Measurements from ENCODE around the gene ADM2. TPM values are rescaled to one million over a fixed set of nuclear protein-coding genes. Genes with fewer than 3 reads are reported as not detected.

ADM2 gene
- total RNA-seq, 1 experiment from 2014 or later: 11.9 TPM

- Mint-ChIP-seq H3K4me1 (peaks cover 3 to 11% of the 10 kb centered on the region in 2 experiments; a peak in 3 of 4 replicates), H3K36me3 (ENCODE audit: insufficient read depth in 1 of 3, low read depth in 3 of 3) (peaks cover 6 to 56% (median 32%) of the 10 kb centered on the region in 3 experiments; a peak in 6 of 7 replicates), H3K4me3 (no peak overlapping the region), H3K9me3 (no peaks in the 10 kb centered on the region), H3K27ac (peak overlapping the region in 1 of 3 experiments; percentile 55; a peak in 1 of 7 replicates), H3K27me3 (ENCODE audit: low read depth) (no peaks in the 10 kb centered on the region)
- TF ChIP-seq CTCF (conservative IDR thresholded peaks at IDR 0.05): no peak
- Histone ChIP-seq H3K27me3 (ENCODE audit: insufficient read depth, low read length) (no peaks in the 10 kb centered on the region), H3K27ac (ENCODE audit: insufficient read length, low read depth, low read length) (no peak overlapping the region), H3K23me2 (ENCODE audit: insufficient read length, low read depth, low read length, poor library complexity, severe bottlenecking) (no peaks in the 10 kb centered on the region), H2AFZ (ENCODE audit: low read length) (no peak overlapping the region), H3K4ac (ENCODE audit: low read depth, low read length) (no peak overlapping the region), H2BK12ac (ENCODE audit: insufficient read length, low read depth, low read length) (no peak overlapping the region), H2BK5ac (ENCODE audit: insufficient read length, low read length) (no peak overlapping the region), H4K8ac (replicated peaks; ENCODE audit: insufficient read length, low read depth, low read length) (no peak overlapping the region), H3K79me2 (ENCODE audit: insufficient read depth, low read length) (no peaks in the 10 kb centered on the region), H2BK20ac (ENCODE audit: low read depth, low read length, poor library complexity, severe bottlenecking) (no peak overlapping the region), H3K9me3 (ENCODE audit: control insufficient read depth, low read depth, low read length) (no peaks in the 10 kb centered on the region), H3K14ac (ENCODE audit: insufficient read depth, low read length) (no peak overlapping the region), H2BK120ac (ENCODE audit: low read depth, low read length, poor library complexity, severe bottlenecking) (no peak overlapping the region), H3K4me2 (ENCODE audit: insufficient read depth, insufficient read length, low read length) (no peak overlapping the region), H3K4me1 (ENCODE audit: insufficient read depth, low read length) (no peaks in the 10 kb centered on the region), H2AK5ac (ENCODE audit: insufficient read length, low read length) (no peak overlapping the region), H3K56ac (ENCODE audit: insufficient read length, low read depth, low read length) (no peak overlapping the region), H3T11ph (ENCODE audit: low read length) (no peak overlapping the region), H4K20me1 (ENCODE audit: control insufficient read depth, insufficient read depth, insufficient read length) (no peaks in the 10 kb centered on the region), H3K9ac (ENCODE audit: extremely low read depth, insufficient read length, low read length) (no peak overlapping the region), H4K5ac (ENCODE audit: insufficient read length, low read depth, low read length) (no peak overlapping the region), H3K23ac (ENCODE audit: insufficient read length, low read depth, low read length) (no peak overlapping the region), H3K18ac (ENCODE audit: insufficient read length, low read depth, low read length) (no peak overlapping the region), H3K79me1 (ENCODE audit: insufficient read depth, low read depth, low read length, poor library complexity, severe bottlenecking) (no peaks in the 10 kb centered on the region), H2BK15ac (ENCODE audit: low read depth, low read length) (no peak overlapping the region), H4K91ac (ENCODE audit: insufficient read length, low read depth, low read length) (no peak overlapping the region)
- WGBS (ENCODE audit: extremely low coverage, insufficient read length, low lambda C conversion rate): no CpG with 5 or more reads among the region's 5 CpGs
- DNase-seq: no peak
Measured at GRCh38 chr22:50444663-50445062, 36.7 kb upstream of the ADM2 start.
